GM12891 (cell line): ENCODE data around the gene ZMIZ1.

ENCODE experiments used
- POLR2A ChIP-seq: IDR thresholded peaks from 2 replicates; pipeline ENCODE4 v1.6.1; 2011; ENCODE audit warnings: low read depth, low read length, control low read depth
- POLR2AphosphoS5 ChIP-seq: IDR thresholded peaks from 2 replicates; pipeline ENCODE4 v1.6.1; 2011; ENCODE audit warnings: low read depth, low read length, control low read depth

DNA sequence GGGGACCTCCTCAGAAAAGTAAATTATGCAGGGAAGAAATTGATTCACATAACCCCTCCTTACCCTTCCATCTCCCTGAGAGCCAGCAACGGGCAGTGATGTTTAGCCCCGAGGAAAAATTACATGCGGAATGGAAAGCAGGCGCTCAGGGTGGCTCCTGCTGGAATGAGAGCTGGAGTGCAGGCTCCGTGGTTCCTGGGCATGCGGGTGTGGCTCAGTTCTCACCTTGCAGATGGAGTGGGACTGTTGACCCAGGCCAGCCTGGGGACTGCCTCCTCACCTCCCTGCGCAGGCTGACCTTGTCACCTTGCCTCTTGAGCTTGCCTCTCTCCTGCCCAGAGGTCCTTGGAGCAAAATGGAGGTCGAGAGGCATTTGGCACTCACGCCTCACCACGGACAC is 195.2 kb downstream of the ZMIZ1 start:
- TF ChIP-seq POLR2A: no peak
- TF ChIP-seq POLR2AphosphoS5: no peak
